ENCODE data around the gene OSBPL1A.

Gene OSBPL1A

GRCh38 chr18:24212939-24213338, 184.7 kb downstream of the OSBPL1A start:
- no peak for DNase-seq

- DNase-seq, result no peak
Measured at GRCh38 chr18:24209558-24209957, 188.1 kb downstream of the OSBPL1A start.

- DNase-seq, result no peak
Measured at GRCh38 chr18:24208270-24209035, 189.2 kb downstream of the OSBPL1A start.

GRCh38 chr18:24204904-24205303, 192.7 kb downstream of the OSBPL1A start:
- DNase-seq, result no peak

- no peak for DNase-seq
Measured at GRCh38 chr18:24201699-24202687, 195.6 kb downstream of the OSBPL1A start.

GRCh38 chr18:24200494-24201290, 196.9 kb downstream of the OSBPL1A start:
- DNase-seq, result no peak

GRCh38 chr18:24199372-24199962, 198.2 kb downstream of the OSBPL1A start:
- DNase-seq, result no peak

- DNase-seq, result no peak
Measured at GRCh38 chr18:24198461-24198860, 199.2 kb downstream of the OSBPL1A start.

- DNase-seq, result no peak
Measured at GRCh38 chr18:24197412-24197811, 200.2 kb downstream of the OSBPL1A start.

- DNase-seq, result no peak
Measured at GRCh38 chr18:24196764-24197163, 200.9 kb downstream of the OSBPL1A start.

GRCh38 chr18:24195296-24196053, 202.1 kb downstream of the OSBPL1A start:
- DNase-seq, result no peak

GRCh38 chr18:24190590-24190989, 207.0 kb downstream of the OSBPL1A start:
- no peak for DNase-seq

GRCh38 chr18:24189664-24190346, 207.8 kb downstream of the OSBPL1A start:
- DNase-seq, result no peak

- no peak for DNase-seq
Measured at GRCh38 chr18:24189007-24189528, 208.6 kb downstream of the OSBPL1A start.

- no peak for DNase-seq
Measured at GRCh38 chr18:24188120-24188519, 209.5 kb downstream of the OSBPL1A start.

- no peak for DNase-seq
Measured at GRCh38 chr18:24187689-24188088, 209.9 kb downstream of the OSBPL1A start.

GRCh38 chr18:24187049-24187448, 210.6 kb downstream of the OSBPL1A start:
- no peak for DNase-seq

GRCh38 chr18:24185805-24186204, 211.8 kb downstream of the OSBPL1A start:
- DNase-seq, result no peak

- DNase-seq, result no peak
Measured at GRCh38 chr18:24181806-24182205, 215.8 kb downstream of the OSBPL1A start.

GRCh38 chr18:24180048-24180447, 217.6 kb downstream of the OSBPL1A start:
- DNase-seq, result no peak

All from activated gamma-delta T cell (primary cell).